HuH-7 (cell line): ENCODE measurements around the gene PKD1.

Experiments used
- DNase-seq: peaks from one replicate; pipeline ENCODE4 v3.0.0; 2011; ENCODE audit warnings: low spot score

The PKD1 gene

DNA sequence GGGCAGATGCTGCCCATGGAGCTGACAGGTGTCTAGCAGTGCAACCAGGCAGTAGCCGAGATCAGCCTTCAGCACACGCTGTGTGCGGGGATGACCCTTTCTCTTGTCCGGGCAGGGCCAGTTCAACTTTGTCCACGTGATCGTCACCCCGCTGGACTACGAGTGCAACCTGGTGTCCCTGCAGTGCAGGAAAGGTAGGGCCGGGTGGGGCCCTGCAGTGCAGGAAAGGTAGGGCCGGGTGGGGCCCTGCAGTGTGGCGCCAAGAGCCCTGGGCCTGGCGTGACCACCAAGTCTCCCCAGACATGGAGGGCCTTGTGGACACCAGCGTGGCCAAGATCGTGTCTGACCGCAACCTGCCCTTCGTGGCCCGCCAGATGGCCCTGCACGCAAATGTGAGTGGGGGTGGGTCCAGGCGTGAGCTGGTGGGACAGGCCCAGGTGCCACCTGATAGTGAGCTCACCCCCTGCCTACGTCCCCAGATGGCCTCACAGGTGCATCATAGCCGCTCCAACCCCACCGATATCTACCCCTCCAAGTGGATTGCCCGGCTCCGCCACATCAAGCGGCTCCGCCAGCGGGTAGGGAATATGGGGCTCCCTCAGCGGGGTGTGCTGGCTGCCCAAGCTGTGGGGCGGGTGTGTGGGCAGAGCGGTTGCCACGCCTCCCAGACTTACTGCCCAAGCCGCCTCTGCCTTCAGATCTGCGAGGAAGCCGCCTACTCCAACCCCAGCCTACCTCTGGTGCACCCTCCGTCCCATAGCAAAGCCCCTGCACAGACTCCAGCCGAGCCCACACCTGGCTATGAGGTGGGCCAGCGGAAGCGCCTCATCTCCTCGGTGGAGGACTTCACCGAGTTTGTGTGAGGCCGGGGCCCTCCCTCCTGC lies 47.7 kb downstream of the PKD1 start:
- no peak for DNase-seq

DNA sequence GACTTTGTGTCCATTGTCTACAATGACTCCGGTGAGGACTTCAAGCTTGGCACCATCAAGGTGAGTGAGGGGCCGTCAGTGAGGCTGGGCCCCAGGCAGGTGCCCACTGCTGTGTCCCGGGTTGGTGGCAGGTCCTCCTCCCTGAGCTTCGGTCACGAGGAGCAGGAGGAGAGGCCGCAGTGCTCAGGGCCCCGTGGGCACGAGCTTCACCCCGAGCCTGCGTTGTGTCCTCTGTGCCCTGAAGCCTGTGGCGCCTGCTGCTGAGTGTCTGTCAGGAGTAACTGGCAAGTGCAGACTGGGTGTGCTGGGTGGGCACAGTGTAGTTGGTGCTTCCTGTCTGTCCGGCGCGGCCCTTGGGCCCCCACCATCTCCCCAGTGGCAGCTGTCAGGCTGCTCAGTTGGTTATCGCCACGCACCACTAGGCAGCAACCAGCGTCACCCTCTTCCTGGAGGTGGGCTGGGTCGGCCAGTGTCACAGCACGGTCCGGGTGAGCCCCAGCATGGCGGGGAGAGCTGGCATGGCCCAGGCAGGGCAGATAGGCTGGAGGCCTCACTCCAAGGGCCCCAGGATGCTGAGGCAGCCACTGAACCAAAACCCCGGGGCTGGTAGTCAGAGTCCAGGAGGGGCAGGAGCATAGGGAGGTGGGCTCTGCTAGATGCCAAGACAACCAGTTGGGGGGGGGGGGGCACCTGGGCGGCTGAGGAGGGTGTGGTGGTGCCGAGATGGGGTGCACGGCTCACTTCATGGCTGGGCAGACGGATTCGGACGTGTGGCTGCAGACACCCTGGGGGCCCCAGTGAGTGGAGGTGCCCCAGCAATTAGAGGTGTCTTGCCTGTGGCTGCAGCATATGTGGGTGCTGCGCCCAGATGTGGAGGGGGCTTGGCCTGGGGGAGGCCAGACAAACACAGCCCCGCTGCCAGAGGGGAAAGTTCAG lies 48.6 kb downstream of the PKD1 start:
- no peak for DNase-seq

DNA sequence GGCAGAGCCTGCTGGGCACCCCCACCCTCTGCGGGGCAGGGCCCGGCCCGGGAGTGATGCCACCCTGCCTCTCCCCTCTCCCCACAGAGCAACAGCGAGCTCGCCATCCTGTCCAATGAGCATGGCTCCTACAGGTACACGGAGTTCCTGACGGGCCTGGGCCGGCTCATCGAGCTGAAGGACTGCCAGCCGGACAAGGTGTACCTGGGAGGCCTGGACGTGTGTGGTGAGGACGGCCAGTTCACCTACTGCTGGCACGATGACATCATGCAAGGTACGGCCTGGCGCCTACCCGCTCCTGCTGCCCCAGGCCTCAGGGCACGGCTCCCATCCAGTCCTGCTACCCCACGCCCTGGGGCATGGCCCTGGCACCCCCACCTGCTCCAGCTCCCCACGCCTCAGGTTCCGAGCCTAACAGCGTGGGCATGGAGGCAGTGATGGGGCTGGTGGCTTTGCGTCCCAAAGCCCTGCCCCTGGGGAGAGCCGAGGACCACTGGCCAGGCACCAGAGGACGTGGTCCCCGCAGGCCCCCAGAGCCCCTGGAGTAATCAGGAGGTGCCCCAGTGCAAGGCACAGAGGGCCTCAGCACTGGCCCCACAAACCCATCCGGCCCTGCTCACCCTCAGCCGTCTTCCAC lies 49.5 kb downstream of the PKD1 start:
- no peak for DNase-seq

DNA sequence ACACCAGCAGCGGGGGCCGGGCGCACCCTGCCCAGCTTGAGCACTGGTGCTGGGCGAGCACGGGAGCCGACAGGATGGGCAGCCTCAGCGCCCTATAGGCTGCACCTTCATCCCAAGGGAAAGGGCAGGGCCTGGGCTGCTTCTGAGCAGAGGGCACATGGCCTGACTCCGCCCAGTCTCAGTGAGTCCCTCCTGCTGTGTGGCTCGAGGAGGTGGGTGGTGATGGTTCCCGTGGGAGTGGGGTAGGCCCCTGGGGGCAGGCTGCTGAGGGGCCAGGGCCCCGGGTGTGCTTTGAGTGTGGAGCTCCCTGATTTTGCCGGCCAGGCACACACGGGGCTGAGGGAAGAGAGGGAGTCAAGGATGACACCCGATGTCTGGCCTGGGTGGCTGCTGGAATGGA lies 50.0 kb downstream of the PKD1 start:
- DNase-seq = no peak

DNA sequence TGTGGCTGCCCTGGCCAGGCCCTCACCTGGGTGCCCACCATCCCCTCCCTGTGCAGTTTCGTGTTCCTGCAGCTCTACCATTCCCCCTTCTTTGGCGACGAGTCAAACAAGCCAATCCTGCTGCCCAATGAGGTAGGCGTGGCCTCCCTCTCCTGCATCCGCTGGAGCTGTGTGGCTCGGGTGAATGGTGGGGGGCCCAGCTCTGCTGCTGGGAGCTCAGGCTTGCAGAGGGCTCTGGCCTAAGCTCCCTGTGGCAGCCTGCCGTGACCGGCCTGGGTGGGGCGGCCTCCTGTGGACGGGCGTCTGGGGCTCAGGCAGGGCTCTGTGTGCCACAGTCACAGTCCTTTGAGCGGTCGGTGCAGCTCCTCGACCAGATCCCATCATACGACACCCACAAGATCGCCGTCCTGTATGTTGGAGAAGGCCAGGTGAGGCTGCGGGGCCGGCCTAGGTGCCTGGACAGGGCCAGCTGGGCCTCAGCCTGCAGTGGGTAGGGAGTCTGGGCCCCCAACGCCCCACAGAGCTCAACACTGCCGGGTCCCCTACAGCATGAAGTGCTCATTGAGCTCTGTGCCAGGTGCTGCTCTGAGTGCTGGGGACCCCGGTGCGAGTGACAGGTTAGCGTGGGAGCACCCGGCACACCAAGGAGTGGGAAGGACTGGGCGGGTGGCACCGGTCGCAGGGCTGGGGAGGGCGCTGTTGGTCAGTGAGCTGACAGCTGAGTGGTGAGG lies 50.6 kb downstream of the PKD1 start:
- DNase-seq = no peak

DNA sequence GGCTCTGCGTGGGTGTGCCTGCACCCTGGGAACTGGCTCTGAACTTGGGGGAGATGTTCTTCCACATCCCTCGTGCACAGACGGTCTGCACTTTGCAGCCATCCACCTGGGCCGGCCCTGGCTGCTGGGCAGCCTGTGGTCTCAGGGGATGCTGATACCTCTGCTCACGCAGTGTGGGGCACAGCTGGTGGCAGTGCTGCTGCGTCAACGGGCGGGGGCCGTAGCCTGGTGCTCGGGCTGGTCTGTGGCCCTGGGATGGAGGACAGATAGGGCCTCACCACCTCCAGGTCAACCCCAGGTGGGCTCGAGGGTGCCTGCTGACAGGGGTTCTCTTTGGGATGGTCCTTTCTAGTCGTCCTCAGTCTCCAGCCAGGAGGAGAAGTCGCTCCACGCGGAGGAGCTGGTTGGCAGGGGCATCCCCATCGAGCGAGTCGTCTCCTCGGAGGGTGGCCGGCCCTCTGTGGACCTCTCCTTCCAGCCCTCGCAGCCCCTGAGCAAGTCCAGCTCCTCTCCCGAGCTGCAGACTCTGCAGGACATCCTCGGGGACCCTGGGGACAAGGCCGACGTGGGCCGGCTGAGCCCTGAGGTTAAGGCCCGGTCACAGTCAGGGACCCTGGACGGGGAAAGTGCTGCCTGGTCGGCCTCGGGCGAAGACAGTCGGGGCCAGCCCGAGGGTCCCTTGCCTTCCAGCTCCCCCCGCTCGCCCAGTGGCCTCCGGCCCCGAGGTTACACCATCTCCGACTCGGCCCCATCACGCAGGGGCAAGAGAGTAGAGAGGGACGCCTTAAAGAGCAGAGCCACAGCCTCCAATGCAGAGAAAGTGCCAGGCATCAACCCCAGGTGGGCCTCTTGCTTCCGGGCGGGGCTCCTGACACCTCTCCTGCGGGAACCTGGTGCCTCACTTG lies 51.6 kb downstream of the PKD1 start:
- DNase-seq = no peak

DNA sequence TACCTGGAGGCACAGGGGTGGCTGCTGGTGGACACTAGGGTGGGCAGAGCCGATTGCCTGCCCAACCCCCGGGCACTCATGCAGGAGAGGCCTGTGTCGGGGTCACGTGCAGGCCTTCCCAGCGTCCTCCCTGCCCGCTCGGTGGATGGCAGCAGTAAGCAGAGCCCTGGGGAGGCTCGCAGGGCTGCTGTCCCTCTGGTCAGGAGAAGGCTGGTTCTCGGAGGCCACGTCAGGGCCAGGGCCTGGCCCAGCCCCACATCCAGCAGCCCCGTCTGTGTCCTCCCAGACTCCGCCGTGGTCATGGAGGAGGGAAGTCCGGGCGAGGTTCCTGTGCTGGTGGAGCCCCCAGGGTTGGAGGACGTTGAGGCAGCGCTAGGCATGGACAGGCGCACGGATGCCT lies 52.3 kb downstream of the PKD1 start:
- DNase-seq = no peak

DNA sequence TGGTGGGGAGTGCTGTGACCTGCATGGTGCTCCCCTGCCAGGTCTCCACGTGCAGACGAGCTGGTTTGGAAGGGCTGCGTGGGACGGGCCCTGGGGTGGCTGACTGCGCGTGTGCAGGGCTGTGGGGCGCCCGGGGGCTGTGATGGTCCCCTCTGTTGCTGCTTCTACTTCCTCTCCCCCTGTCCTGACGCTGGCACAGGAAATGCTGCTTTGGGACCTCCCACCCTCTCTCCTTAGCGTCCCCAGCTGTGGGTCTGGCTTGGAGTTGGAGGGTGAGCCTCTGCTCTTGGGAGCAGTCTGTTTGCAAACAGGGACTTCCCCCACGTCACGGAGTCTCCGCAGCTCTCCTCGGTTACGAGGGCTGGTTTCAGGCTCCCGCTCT lies 52.7 kb downstream of the PKD1 start:
- no peak for DNase-seq

DNA sequence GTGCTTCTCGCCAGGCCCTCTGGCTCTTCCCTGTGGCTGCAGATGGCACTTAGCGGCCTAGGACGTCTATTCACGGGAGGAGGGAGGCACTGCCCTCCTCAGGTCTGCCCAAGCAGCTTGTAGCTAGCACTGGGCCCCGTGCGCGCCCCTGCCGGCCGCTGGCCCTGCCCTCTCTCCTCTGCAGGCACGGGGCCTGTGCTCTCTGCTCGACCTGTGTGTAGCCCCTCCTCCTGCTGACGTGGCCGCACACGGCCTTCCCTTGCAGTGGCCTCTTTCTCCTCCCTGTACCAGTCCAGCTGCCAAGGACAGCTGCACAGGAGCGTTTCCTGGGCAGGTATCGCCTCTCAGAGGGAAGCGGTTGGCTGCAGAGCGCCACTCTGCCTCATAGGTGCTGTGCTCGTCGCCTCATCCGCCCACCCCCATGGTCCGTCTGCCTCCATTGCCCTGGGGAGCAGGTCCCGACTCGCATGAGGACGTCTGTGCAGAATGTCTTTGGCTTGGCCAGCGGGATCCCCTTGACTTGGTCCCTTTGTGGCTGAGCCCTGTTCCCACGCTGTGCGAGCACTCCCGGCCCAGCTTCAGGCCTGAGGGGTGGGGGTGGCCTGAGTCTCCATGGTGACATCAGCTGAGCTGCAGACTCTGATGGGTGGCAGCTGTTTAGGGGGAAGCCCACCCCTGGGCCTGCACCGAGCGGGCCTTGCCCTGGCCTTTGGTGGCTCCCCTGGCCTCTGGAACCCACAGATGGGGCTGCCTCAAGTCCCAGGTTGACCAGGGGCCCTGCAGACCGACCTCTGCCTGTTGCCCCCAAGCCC lies 53.3 kb downstream of the PKD1 start:
- DNase-seq = no peak

DNA sequence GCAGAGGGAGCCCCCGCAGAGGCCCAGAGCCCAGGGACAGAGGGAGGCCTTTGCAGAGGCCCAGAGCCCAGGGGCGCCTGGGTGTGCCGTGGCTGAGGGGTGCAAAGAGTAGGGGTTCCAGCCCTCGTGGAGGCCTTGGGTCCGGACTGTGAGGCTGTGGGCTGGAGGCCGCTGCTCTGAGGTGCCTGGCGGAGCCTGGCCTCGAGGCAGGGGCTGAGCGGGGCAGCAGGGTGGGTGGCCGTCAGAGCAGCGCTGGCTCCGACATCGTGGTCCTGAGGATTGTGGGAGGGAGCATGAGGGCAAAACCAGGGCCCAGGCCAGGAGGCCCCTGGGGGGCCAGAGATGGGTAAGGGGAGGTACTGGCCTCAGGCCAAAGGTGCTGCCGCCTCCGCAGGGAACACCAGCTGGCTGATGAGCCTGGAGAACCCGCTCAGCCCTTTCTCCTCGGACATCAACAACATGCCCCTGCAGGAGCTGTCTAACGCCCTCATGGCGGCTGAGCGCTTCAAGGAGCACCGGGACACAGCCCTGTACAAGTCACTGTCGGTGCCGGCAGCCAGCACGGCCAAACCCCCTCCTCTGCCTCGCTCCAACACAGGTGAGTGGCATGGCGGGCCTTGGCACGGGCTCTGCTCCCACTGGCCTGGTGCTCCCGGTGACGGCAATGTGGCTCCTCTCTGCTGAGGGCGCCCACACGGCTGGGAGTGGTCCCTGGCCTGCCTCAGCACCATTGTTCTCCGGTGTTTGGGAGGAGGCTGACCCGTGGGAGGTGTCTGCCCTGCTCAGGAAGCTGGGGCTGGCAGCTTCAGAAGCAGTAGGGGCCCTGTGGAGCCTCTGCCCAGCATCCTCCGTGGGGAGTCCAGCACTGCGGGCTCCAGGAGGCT lies 54.3 kb downstream of the PKD1 start:
- DNase-seq = no peak

DNA sequence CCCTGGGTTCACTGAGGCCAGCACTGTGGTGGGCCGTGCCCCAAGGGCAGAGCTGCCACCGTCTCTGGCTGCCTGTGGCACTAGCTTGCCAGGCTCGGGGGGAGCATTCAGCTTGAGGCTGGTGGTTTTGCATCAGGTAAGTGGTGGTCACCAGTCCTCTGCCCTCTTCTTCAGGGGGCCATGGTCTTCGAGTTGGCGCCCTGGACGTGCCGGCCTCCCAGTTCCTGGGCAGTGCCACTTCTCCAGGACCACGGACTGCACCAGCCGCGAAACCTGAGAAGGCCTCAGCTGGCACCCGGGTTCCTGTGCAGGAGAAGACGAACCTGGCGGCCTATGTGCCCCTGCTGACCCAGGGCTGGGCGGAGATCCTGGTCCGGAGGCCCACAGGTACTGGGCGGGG lies 55.7 kb downstream of the PKD1 start:
- DNase-seq = no peak

DNA sequence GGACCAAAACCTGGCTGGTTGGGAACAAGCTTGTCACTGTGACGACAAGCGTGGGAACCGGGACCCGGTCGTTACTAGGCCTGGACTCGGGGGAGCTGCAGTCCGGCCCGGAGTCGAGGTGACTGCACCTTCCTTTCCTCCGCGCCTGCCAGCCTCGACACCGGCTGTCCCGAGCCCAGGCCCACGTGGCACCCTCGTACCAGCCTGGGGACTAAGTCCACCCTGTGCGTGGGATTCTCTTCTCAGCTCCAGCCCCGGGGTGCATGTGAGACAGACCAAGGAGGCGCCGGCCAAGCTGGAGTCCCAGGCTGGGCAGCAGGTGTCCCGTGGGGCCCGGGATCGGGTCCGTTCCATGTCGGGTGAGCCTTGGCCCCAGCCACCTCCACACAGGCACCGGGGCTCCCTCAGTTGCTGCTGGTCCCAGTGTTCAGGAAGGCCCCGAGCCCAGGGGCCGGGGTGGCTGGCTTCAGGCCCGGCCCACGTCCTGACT lies 56.3 kb downstream of the PKD1 start:
- DNase-seq = no peak

DNA sequence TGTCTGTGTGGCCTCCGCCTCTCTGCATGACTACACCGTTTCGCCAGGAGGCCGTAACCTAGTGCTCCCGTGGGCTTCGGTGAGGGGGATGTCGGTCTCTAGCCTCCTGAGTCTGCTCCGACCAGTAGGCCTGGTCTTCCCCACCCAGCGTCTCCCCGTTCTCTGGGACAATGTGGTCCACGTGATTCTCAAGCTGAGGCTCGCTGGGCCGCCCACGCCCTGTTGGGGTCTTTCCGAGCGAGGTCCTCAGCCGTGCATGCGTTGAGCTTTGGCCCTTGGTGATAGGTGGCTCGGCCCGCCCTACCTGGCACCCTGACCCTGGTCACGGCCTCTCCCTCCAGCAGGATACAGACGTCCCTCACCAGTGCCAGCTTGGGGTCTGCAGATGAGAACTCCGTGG lies 57.0 kb downstream of the PKD1 start:
- no peak for DNase-seq

DNA sequence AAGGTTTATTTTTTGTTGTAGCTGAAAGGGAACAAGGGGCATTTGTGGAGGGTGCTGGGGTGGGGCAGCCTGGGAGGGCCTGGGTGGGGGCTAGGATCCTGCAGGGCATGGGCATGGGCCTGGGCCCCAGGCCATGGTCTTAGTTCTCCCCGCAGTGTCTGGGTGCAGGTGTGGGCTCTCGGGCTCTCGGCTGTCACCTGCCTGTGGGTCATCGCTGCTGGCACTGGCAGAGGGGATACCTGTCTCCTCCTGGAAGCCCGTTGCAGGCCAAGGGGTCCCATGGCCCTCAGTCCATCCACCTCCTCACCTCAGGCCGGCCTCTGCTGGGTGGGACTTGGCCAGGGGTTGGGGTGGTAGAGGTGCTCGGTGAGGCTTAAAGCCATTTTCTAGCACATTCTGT lies 57.6 kb downstream of the PKD1 start:
- no peak for DNase-seq

DNA sequence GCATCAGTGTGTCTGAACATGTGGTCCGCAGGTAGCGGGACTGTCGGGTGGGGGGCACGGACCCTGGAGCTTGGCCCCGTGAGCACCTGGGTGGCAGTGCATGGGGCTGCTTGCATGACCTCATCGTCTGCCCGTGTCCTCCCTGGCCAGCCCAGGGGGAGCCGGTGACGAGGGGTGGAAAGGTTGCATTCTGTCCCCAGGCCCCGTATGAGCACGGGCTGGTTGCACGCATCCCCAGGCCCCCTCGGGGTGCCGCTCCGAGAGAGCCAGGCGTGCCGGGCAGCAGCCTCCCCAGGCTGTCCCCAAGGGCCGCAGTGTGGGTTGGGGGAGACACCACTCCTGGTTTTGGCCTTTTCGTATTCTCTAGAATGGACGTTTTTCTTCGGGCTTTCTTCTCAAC lies 58.0 kb downstream of the PKD1 start:
- no peak for DNase-seq

DNA sequence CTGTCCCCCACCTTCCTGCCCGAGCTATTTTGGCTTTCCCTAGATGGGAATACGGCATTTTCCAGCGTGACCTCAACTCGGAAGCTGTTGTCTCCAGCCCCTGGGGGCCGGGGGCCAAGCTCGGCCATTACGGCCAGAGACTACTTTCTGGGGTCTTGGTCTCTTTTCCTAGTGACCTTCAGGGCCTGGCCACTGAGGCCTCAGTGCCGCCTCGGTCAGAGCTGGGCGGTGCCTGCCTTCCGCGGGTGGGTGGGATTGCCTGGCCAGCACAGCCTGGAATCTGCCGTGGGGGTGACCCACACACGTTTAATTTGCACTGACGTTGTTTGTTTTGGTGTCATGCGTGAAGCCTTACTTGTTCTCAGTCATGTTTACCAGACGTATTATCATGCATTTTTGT lies 58.7 kb downstream of the PKD1 start:
- DNase-seq = no peak

DNA sequence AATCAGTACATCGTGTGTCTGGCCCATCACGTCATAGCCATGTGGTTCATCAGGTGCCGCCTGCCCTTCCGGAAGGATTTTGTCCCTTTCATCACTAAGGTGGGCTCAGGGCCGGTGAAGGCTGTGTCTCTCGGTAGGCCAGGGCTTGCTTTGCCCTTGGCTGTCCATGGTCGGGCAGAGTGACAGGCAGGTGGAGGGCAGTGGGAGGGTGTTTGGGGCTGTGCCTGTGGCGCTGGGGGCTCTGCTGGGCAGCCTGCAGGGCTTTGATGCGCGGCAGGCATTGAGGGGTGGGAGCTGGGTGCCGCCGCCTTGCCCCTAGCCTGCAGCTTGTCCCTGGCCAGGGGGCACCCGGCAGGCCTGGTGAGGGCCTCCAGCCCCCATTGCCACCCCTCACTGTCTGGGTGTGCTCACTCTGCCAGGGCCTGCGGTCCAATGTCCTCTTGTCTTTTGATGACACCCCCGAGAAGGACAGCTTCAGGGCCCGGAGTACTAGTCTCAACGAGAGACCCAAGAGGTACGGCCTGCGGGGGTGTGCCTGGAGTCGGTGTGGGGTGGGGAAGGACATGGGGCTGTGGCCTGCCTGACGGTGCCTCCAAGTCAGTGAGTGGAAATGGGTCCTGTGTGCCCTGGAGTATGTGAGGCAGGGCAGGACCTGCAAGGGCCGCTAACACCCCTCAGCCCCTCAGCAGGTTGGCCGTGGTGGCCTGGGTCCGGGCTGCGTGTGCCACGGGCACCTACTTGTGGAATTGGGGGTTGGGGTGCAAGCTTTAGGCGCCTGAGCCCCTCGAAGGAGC lies 59.4 kb downstream of the PKD1 start:
- no peak for DNase-seq

DNA sequence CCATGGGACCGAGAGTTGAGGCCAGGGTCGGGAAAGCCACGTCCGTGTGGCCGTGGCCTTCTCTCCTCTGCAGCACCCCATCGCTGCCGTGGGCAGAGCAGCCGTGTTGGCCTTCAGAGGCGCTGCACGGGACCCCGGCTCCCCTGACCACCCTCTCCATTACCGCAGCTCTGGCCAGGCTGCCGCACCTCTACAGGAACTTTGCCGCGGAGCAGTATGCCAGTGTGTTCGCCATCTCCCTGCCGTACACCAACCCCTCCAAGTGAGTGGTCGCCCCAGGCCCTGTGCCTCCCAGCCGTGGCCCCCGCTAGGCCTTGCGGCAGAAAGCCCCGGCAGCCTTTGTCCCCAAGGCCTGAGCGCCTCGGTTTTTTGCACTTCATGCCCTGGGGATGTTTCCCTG lies 60.1 kb downstream of the PKD1 start:
- DNase-seq = no peak
